HG02884 (cell line): ENCODE results near the gene PDS5B.
"Not testable (repeated sequence)": the region's sequence is repeated elsewhere in the genome, so short reads cannot be mapped to it uniquely, and the experiment has no call there.

ENCODE experiments used
- ATAC-seq: cut with Tn5 transposase; IDR thresholded peaks from one replicate; pipeline ENCODE4 v1.9.1; 2021; ENCODE audit warnings: mild to moderate bottlenecking, moderate library complexity; ENCODE audit not compliant: unreplicated experiment

The PDS5B gene

GRCh38 chr13:32650705-32651311, 64.6 kb downstream of the PDS5B start:
- ATAC-seq = peak; percentile 74

- no peak for ATAC-seq
Measured at GRCh38 chr13:32657309-32657708, 71.1 kb downstream of the PDS5B start.

- ATAC-seq = no peak
Measured at GRCh38 chr13:32659736-32660135, 73.5 kb downstream of the PDS5B start.

DNA sequence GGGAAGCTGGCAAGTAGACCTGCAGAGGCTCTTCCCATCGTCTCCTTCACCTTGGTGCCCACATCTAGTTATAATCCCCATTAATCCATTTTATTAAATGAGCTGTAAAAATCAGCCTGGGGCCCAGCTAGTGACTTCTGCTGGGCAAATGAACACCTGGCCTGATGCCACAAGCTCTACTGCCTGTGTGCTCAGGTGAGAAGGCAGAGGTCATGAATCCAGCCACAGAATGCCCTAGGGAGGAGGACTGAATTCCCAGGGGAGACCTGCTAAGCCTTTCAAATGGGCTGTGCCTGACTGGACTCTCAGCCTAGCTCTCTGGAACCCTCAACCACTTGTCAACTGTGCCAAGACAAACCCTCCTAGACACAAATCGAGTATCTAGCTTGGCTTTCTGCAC, 74.0 kb downstream of the PDS5B start:
- no peak for ATAC-seq

DNA sequence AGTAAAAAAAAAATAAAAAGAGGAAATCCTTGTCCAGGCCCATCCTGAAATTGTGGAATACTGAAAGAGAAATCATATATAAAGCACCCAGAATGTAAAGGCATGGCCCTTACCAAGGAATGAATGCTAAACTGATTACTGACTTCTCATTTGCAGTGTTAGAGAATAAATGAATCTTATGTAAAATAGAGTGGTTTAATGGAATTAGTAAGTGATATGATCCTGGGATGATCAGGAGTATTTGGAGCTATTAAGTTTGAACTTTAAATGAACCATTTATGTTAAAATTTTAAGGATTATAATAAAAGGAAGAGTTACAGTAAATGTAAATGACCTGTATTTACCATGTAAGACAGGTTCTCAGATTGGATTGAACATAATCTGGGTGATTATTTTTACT, 75.4 kb downstream of the PDS5B start:
- no peak for ATAC-seq

- no peak for ATAC-seq
Measured at GRCh38 chr13:32663660-32664059, 77.4 kb downstream of the PDS5B start.

- ATAC-seq = no peak
Measured at GRCh38 chr13:32666990-32667571, 80.8 kb downstream of the PDS5B start.

DNA sequence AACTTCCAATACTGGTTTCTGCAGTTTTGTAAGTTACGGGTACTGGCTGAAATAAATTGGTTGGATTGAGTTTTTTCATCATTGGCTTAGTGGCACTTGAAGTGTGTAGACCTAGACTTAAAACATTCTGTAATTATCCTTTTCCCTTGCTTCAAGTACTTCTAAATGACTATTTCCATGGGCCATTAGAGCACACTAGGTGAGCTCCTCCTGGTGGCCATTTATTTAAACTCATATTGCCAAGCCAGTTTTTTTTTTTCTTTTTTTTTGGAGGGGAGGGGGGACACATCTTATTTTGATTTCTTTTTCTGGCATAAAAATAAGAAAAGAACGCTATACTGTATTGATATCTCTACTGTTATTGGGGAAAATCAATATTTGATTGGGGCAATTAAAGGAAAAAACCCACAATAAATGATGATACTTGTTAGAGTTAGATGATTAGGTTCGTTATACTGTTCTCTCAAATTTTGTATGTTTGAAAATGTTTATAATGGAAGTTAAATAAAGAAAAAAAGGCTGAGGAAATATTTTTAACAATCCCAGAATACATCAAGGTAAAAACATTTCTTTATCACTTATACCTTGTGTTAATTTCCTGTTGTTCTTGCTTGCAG, 82.9 kb downstream of the PDS5B start:
- no peak for ATAC-seq

GRCh38 chr13:32674503-32674902, 88.3 kb downstream of the PDS5B start:
- no peak for ATAC-seq

DNA sequence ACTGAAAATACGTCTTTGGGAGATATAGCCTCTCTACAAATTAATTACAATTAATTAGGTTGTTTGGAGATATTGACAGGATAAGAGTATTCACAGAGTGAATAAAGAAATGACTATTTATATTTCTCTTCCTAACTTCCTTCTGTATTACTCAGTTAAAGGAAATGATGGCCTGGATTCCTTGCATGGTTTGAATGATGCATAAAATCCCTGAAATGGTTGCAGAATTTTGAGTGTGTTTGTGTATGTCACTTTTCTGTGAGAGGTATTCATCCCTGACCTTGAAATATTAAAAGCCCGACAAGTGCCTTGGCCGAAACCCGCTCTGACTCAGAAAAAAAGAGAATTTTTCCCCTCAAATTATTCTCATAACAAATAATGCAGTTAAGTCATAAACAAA, 90.0 kb downstream of the PDS5B start:
- no peak for ATAC-seq

GRCh38 chr13:32682130-32682529, 95.9 kb downstream of the PDS5B start:
- no peak for ATAC-seq

- ATAC-seq = no peak
Measured at GRCh38 chr13:32682740-32683139, 96.5 kb downstream of the PDS5B start.

DNA sequence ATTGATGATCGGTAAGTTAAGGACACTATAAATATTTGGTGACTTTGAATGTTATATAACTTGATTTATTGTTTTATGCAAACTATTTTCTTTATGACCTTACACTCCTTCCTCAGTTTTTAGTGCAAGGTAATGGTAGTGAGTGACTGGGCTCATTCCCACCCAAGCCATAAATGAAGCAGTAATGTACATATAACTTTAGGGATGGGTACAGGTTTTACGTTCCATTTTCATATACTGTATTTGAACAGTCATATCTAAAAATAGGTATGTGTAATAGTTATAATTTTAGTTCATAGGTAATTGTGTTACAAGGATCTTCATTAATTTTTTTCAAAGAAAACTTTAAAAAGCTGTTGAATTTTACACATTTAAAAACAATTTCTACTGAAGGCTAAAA, 101.0 kb downstream of the PDS5B start:
- no peak for ATAC-seq

DNA sequence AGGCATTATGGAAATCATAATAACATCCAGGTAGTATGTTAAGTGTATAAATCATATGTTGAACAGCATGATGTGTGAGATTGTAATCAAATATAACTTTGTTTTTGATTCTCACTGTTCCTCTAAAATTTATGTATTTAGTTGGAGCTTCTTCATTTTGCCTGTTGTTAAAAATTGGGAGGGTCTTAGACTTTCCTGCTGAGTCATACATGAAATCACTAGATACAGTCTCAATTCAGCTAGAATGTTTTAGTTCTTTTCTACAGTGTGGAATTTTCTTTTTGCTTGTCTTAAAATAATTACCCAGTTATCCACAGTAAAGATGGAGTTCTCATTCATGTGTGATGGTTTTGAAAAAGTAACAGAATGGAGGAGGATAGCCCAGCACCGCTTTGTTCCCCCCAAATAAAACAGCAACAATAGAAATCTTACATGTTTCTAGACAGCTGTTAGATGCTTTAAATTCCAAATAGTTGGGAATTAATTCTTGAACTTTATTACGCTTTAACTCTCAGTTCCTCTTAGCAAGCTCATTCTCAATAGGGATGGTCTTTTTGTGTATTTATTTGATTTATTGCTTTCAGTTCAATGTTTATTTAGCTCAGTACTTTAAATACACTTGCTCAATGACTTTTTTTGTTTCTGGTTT, 109.5 kb downstream of the PDS5B start:
- no peak for ATAC-seq

- no peak for ATAC-seq
Measured at GRCh38 chr13:32707471-32707870, 121.2 kb downstream of the PDS5B start.

GRCh38 chr13:32713397-32713796, 127.1 kb downstream of the PDS5B start:
- no peak for ATAC-seq

DNA sequence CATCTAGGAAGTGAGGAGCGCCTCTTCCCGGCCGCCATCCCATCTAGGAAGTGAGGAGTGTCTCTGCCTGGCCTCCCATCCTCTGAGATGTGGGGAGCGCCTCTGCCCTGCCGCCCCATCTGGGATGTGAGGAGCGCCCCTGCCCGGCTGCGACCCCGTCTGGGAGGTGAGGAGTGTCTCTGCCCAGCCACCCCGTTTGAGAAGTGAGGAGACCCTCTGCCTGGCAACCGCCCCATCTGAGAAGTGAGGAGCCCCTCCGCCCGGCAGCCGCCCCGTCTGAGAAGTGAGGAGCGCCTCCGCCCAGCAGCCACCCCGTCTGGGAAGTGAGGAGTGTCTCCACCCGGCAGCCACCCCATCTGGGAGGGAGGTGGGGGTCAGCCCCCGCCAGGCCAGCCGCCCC, 129.9 kb downstream of the PDS5B start:
- not testable (repeated sequence) for ATAC-seq

- ATAC-seq = no peak
Measured at GRCh38 chr13:32720026-32720425, 133.8 kb downstream of the PDS5B start.

DNA sequence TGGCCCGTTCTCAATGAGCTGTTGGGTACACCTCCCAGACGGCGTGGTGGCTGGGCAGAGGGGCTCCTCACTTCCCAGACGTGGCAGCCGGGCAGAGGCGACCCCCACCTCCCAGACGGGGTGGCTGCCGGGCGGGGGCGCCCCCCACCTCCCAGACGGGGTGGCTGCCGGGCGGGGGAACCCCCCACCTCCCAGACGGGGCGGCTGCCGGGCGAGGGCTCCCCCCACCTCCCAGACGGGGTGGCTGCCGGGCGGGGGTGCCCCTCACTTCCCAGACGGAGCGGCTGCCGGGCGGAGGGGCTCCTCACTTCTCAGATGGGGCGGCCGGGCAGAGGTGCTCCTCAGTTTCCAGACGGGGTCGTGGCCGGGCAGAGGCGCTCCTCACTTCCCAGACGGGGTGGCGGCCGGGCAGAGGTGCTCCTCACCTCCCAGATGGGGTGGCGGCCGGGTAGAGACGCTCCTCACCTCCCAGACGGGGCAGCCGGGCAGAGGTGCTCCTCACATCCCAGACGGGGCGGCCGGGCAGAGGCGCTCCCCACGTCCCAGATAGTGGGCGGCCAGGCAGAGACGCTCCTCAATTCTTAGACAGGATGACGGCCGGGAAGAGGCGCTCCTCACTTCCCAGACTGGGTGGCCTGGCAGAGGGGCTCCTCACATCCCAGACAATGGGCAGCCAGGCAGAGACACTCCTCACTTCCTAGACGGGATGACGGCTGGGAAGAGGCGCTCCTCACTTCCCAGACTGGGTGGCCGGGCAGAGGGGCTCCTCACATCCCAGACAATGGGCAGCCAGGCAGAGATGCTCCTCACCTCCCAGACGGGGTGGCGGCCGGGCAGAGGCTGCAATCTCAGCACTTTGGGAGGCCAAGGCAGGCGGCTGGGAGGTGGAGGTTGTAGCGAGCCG, 135.1 kb downstream of the PDS5B start:
- not testable (repeated sequence) for ATAC-seq

GRCh38 chr13:32722340-32722739, 136.1 kb downstream of the PDS5B start:
- ATAC-seq = no peak

DNA sequence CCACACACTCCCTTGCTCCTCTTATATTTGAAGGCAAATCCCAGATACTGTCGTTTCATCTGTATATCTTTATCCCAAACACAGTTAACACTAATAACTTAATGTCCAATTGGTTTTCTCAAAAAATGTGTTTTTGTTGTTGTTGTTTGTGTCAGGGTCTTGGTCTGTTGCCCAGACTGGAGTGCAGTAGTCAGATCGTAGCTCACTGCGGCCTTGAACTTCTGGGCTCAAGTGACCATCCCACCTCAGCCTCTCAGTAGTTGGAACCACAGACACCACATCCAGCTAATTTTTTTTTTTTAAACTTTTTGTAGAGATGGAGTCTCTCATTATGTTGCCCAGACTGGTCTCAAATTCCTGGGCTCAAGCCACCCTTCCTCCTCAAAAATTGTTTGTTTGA, 137.7 kb downstream of the PDS5B start:
- no peak for ATAC-seq
